Caco-2 (cell line): ENCODE measurements around the gene CS. TPM values are rescaled to one million over a fixed set of nuclear protein-coding genes. Genes with fewer than 3 reads are reported as not detected.

ENCODE experiments used
- BruUV-seq: library from RNA; stranded (reverse); fragments of 400-500 nt; replicated peaks from 2 replicates; lab custom pipeline; 2021; lab: Mats Ljungman, UMichigan
- CTCF ChIA-PET: fragments of 300-600 bp; sonication (Branson Sonifier 250); formaldehyde crosslinking; loops from one replicate; lab custom pipeline; 2022; ENCODE audit warnings: antibody characterized with exemption; lab: Charles Lee
- POLR2A ChIA-PET: fragments of 300-600 bp; sonication (Branson Sonifier 250); formaldehyde crosslinking; loops from one replicate; lab custom pipeline; 2022; ENCODE audit warnings: antibody characterized with exemption; lab: Charles Lee
- DNase-seq, 2 experiments: peaks; one replicate each; pipeline versions ENCODE4 v3.0.0 to v3.0.0-alpha.2; 2020 to 2022
- H3K27me3 ChIP-seq: replicated peaks from 2 replicates; pipeline ENCODE4 v1.6.0; 2011; ENCODE audit warnings: low read length; ENCODE audit not compliant: control insufficient read depth, insufficient read depth
- H3K36me3 ChIP-seq: 2 replicates; pipeline ENCODE4 v1.5.1; 2011; ENCODE audit warnings: low read length; ENCODE audit not compliant: control insufficient read depth, insufficient read depth
- H3K4me1 ChIP-seq: fragments of 250-450 bp; sonication (Bioruptor Pico); 2 replicates; pipeline ENCODE4 v1.5.1; 2020; ENCODE audit warnings: mild to moderate bottlenecking
- H3K4me3 ChIP-seq: 2 replicates; pipeline ENCODE4 v1.5.1; 2011; ENCODE audit warnings: low read depth, mild to moderate bottlenecking, control low read depth, low read length
- H3K9me3 ChIP-seq: fragments of 250-450 bp; sonication (Bioruptor Pico); 2 replicates; pipeline ENCODE4 v1.5.1; 2020; ENCODE audit warnings: mild to moderate bottlenecking, moderate library complexity
- H3K27ac Mint-ChIP-seq: one replicate; pipeline ENCODE4 v1.8.0; 2022; ENCODE audit warnings: mixed read lengths; ENCODE audit not compliant: unreplicated experiment
- H3K27me3 Mint-ChIP-seq: one replicate; pipeline ENCODE4 v1.8.0; 2022; ENCODE audit warnings: mixed read lengths; ENCODE audit not compliant: insufficient read depth, unreplicated experiment
- H3K36me3 Mint-ChIP-seq: one replicate; pipeline ENCODE4 v1.8.0; 2022; ENCODE audit warnings: mild to moderate bottlenecking, mixed read lengths; ENCODE audit not compliant: insufficient read depth, unreplicated experiment
- H3K4me1 Mint-ChIP-seq: one replicate; pipeline ENCODE4 v1.8.0; 2022; ENCODE audit warnings: low read depth, mixed read lengths; ENCODE audit not compliant: unreplicated experiment
- H3K4me3 Mint-ChIP-seq: one replicate; pipeline ENCODE4 v1.8.0; 2022; ENCODE audit warnings: mild to moderate bottlenecking, moderate library complexity, mixed read lengths; ENCODE audit not compliant: unreplicated experiment
- H3K9me3 Mint-ChIP-seq: one replicate; pipeline ENCODE4 v1.8.0; 2022; ENCODE audit warnings: mixed read lengths; ENCODE audit not compliant: unreplicated experiment
- intact Hi-C: fragments of 100-400 bp; cut with micrococcal nuclease; formaldehyde crosslinking; loops from one replicate; pipeline ENCODE4 v1.10.0; 2022; ENCODE audit not compliant: unreplicated experiment
- total RNA-seq: library from RNA; stranded (reverse); gene quantifications from 2 replicates; pipeline ENCODE4 v1.2.3, GENCODE V29; 2022
- TF ChIP-seq, protein P1 (sequence below), 2 experiments: fragments of 200-600 bp in 1 of 2; IDR thresholded peaks; 1 replicate in 1 of 2; 2 replicates in 1 of 2; pipeline versions ENCODE4 v1.5.1 to v1.8.0; 2011 to 2022; ENCODE audit warnings: antibody characterized with exemption in 1 of 2, control low read depth in 1 of 2, inconsistent platforms in 1 of 2, low read depth in 1 of 2, low read length in 1 of 2, mild to moderate bottlenecking in 1 of 2, moderate library complexity in 1 of 2; ENCODE audit not compliant: insufficient read depth in 1 of 2, severe bottlenecking in 1 of 2, unreplicated experiment in 1 of 2

The CS gene
- total RNA-seq, 1 experiment from 2014 or later: 241 TPM

- no peaks in the 10 kb centered on the region for H3K9me3 Mint-ChIP-seq
- POLR2A ChIA-PET: no interaction called here
- H3K4me1 ChIP-seq: peaks cover 6% of the 10 kb centered on the region; the same call in 1 of the 2 replicates
- BruUV-seq: no TSS peak
- DNase-seq: no peak
- H3K36me3 Mint-ChIP-seq: peaks cover 4% of the 10 kb centered on the region
- peaks cover 8% of the 10 kb centered on the region for H3K4me1 Mint-ChIP-seq
- no peaks in the 10 kb centered on the region for H3K27me3 Mint-ChIP-seq
- peaks cover 4% of the 10 kb centered on the region for H3K36me3 ChIP-seq
- TF ChIP-seq, protein P1, sequence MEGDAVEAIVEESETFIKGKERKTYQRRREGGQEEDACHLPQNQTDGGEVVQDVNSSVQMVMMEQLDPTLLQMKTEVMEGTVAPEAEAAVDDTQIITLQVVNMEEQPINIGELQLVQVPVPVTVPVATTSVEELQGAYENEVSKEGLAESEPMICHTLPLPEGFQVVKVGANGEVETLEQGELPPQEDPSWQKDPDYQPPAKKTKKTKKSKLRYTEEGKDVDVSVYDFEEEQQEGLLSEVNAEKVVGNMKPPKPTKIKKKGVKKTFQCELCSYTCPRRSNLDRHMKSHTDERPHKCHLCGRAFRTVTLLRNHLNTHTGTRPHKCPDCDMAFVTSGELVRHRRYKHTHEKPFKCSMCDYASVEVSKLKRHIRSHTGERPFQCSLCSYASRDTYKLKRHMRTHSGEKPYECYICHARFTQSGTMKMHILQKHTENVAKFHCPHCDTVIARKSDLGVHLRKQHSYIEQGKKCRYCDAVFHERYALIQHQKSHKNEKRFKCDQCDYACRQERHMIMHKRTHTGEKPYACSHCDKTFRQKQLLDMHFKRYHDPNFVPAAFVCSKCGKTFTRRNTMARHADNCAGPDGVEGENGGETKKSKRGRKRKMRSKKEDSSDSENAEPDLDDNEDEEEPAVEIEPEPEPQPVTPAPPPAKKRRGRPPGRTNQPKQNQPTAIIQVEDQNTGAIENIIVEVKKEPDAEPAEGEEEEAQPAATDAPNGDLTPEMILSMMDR (IDR thresholded peaks at IDR 0.05; ENCODE audit: insufficient read depth in 1 of 2, low read depth in 1 of 2, low read length in 1 of 2, severe bottlenecking in 1 of 2, unreplicated experiment in 1 of 2): no peak
- intact Hi-C loops: no loop called here
- H3K4me3 ChIP-seq: no peak overlapping the region
- peak overlapping the region; percentile 27 for H3K27ac Mint-ChIP-seq
- no peaks in the 10 kb centered on the region for H3K9me3 ChIP-seq
- no peaks in the 10 kb centered on the region for H3K27me3 ChIP-seq
- CTCF ChIA-PET: interaction anchor here (1.8 kb wide), 1 partner anchor 23 kb away, joined by 4 read pairs; the partner anchor contains the start of gene CNPY2
- no peak overlapping the region for H3K4me3 Mint-ChIP-seq
These were observed 39.0 kb upstream of the CS start for GRCh38 chr12:56339158-56339422.

- H3K27me3 ChIP-seq: no peaks in the 10 kb centered on the region
- peak within 1 kb of the TSS; percentile 27 for H3K27ac Mint-ChIP-seq
- CTCF ChIA-PET: interaction anchor here (1.8 kb wide), 1 partner anchor 23 kb away, joined by 4 read pairs; the partner anchor contains the start of gene CNPY2
- H3K4me1 ChIP-seq: peaks cover 6% of the 10 kb centered on the region; the same call in 1 of the 2 replicates
- TF ChIP-seq, protein P1 (IDR thresholded peaks at IDR 0.05; ENCODE audit: insufficient read depth in 1 of 2, low read depth in 1 of 2, low read length in 1 of 2, severe bottlenecking in 1 of 2, unreplicated experiment in 1 of 2): no peak
- DNase-seq: no peak
- peaks cover 2% of the 10 kb centered on the region for H3K36me3 ChIP-seq
- no peaks in the 10 kb centered on the region for H3K27me3 Mint-ChIP-seq
- intact Hi-C loops: no loop called here
- no peak within 1 kb of the TSS for H3K4me3 ChIP-seq
- no peaks in the 10 kb centered on the region for H3K9me3 ChIP-seq
- BruUV-seq: no TSS peak
- POLR2A ChIA-PET: no interaction called here
- H3K4me3 Mint-ChIP-seq: no peak within 1 kb of the TSS
- H3K9me3 Mint-ChIP-seq: no peaks in the 10 kb centered on the region
- peaks cover 8% of the 10 kb centered on the region for H3K4me1 Mint-ChIP-seq
- H3K36me3 Mint-ChIP-seq: peaks cover 10% of the 10 kb centered on the region
These were observed 38.4 kb upstream of the CS start, which contains the start of gene IL23A for GRCh38 chr12:56338308-56339157. TSS of gene IL23A (plus strand) at chr12:56338884. CDS start at chr12:56339045, 161 bp downstream.

- H3K27ac Mint-ChIP-seq: no peak overlapping the region
- ChIA-PET CTCF (interaction anchor here (1.8 kb wide), 1 partner anchor 22 kb away, joined by 4 read pairs; the partner anchor contains the start of gene CNPY2), POLR2A (no interaction called here)
- TF ChIP-seq, protein P1 (IDR thresholded peaks at IDR 0.05; ENCODE audit: insufficient read depth in 1 of 2, low read depth in 1 of 2, low read length in 1 of 2, severe bottlenecking in 1 of 2, unreplicated experiment in 1 of 2): no peak
- Histone ChIP-seq H3K36me3 (peaks cover 2% of the 10 kb centered on the region), H3K27me3 (no peaks in the 10 kb centered on the region), H3K4me1 (peaks cover 12% of the 10 kb centered on the region), H3K9me3 (no peaks in the 10 kb centered on the region), H3K4me3 (no peak overlapping the region)
- H3K4me1 Mint-ChIP-seq: peaks cover 8% of the 10 kb centered on the region
- H3K9me3 Mint-ChIP-seq: no peaks in the 10 kb centered on the region
- H3K36me3 Mint-ChIP-seq: peaks cover 13% of the 10 kb centered on the region
- no peak overlapping the region for H3K4me3 Mint-ChIP-seq
- intact Hi-C loops: no loop called here
- no TSS peak for BruUV-seq
- H3K27me3 Mint-ChIP-seq: no peaks in the 10 kb centered on the region
- DNase-seq: no peak
These were observed 37.7 kb upstream of the CS start for GRCh38 chr12:56337753-56338251.
